Astrocyte (in vitro differentiated cells and primary cell): Measurements from ENCODE around the gene RIOK3. TPM values are rescaled to one million over a fixed set of nuclear protein-coding genes. Genes with fewer than 3 reads are reported as not detected.

Experiments used
- DNase-seq: peaks from one replicate; pipeline ENCODE4 v3.0.0-alpha.2; 2010; ENCODE audit warnings: low read depth
- FAIRE-seq: peaks from 2 replicates; lab custom pipeline; 2011; peaks lifted over from hg19 to GRCh38; lab: Jason Lieb, UNC
- H2AFZ ChIP-seq: 2 replicates; pipeline ENCODE4 v1.6.0; 2012; ENCODE audit warnings: low read depth, low read length, inconsistent platforms
- H3K27ac ChIP-seq: 2 replicates; pipeline ENCODE4 v1.5.1; 2011; ENCODE audit warnings: low read depth, low read length, inconsistent platforms
- H3K27me3 ChIP-seq: 2 replicates; pipeline ENCODE4 v1.6.0; 2011; ENCODE audit warnings: low read length, inconsistent platforms; ENCODE audit not compliant: insufficient read depth
- H3K36me3 ChIP-seq: 2 replicates; pipeline ENCODE4 v1.5.1; 2011; ENCODE audit warnings: low read length, inconsistent platforms; ENCODE audit not compliant: insufficient read depth
- H3K4me1 ChIP-seq: 2 replicates; pipeline ENCODE4 v1.5.1; 2011; ENCODE audit warnings: low read length, inconsistent platforms; ENCODE audit not compliant: insufficient read depth
- H3K4me2 ChIP-seq: 2 replicates; pipeline ENCODE4 v1.6.0; 2012; ENCODE audit warnings: low read length, inconsistent platforms
- H3K4me3 ChIP-seq: 2 replicates; pipeline ENCODE4 v1.5.1; 2011; ENCODE audit warnings: low read depth, mild to moderate bottlenecking, low read length, inconsistent platforms; ENCODE audit not compliant: insufficient read depth
- H3K79me2 ChIP-seq: 2 replicates; pipeline ENCODE4 v1.6.0; 2012; ENCODE audit warnings: mild to moderate bottlenecking, low read length, inconsistent platforms; ENCODE audit not compliant: insufficient read depth
- H3K9ac ChIP-seq: 2 replicates; pipeline ENCODE4 v1.6.0; 2012; ENCODE audit warnings: mild to moderate bottlenecking, low read length, inconsistent platforms
- H3K9me3 ChIP-seq: 2 replicates; pipeline ENCODE4 v1.5.1; 2012; ENCODE audit warnings: low read depth, mild to moderate bottlenecking, low read length, inconsistent platforms; ENCODE audit not compliant: insufficient read depth
- H4K20me1 ChIP-seq: 2 replicates; pipeline ENCODE4 v1.6.0; 2012; ENCODE audit warnings: low read length, inconsistent platforms; ENCODE audit not compliant: insufficient read depth
- H3K27ac Mint-ChIP-seq: one replicate; pipeline ENCODE4 v1.8.0; 2021; ENCODE audit warnings: mild to moderate bottlenecking, mixed read lengths; ENCODE audit not compliant: unreplicated experiment
- H3K27me3 Mint-ChIP-seq: one replicate; pipeline ENCODE4 v1.8.0; 2021; ENCODE audit warnings: low read depth, mixed read lengths; ENCODE audit not compliant: unreplicated experiment
- H3K36me3 Mint-ChIP-seq: one replicate; pipeline ENCODE4 v1.8.0; 2021; ENCODE audit warnings: low read depth, mixed read lengths; ENCODE audit not compliant: unreplicated experiment
- H3K4me1 Mint-ChIP-seq: one replicate; pipeline ENCODE4 v1.8.0; 2021; ENCODE audit warnings: low read depth, mixed read lengths; ENCODE audit not compliant: unreplicated experiment
- H3K4me3 Mint-ChIP-seq: one replicate; pipeline ENCODE4 v1.8.0; 2021; ENCODE audit warnings: mild to moderate bottlenecking, moderate library complexity, mixed read lengths; ENCODE audit not compliant: unreplicated experiment
- H3K9me3 Mint-ChIP-seq: one replicate; pipeline ENCODE4 v1.8.0; 2021; ENCODE audit warnings: mild to moderate bottlenecking, mixed read lengths; ENCODE audit not compliant: unreplicated experiment
- EZH2 ChIP-seq: IDR thresholded peaks from 2 replicates; pipeline ENCODE4 v1.6.1; 2012; ENCODE audit warnings: mild to moderate bottlenecking, low read length, inconsistent platforms; ENCODE audit not compliant: insufficient read depth
- total RNA-seq: library from RNA; stranded (reverse); gene quantifications from 2 replicates; pipeline ENCODE4 v1.2.1, GENCODE V29; 2021
- TF ChIP-seq, protein P1 (sequence below): IDR thresholded peaks from 2 replicates; pipeline ENCODE4 v1.5.1; 2011; ENCODE audit warnings: low read depth, mild to moderate bottlenecking, inconsistent platforms, low read length, moderate library complexity; ENCODE audit not compliant: insufficient read depth

The RIOK3 gene
- total RNA-seq, 1 donor from 2014 or later, result 96.0 TPM

DNA sequence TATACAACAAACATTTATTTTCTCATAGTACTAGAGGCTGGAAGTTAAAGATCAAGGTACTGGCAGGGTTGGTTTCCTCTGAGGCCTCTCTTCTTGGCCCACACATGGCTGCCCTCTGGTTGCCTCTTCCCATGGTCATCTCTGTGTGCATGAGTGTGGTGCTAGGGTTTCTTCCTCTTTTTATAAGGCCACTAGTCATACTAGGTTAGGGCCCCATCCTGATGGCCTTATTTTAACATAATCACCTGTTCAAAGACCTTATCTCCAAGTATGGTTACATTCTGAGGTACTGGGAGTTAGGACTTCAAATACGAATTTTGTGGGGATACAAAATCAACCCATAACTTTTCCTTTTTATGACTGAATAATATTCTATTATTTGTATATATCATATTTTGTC lies 4.8 kb upstream of the RIOK3 start:
- no peak overlapping the region for H3K4me3 Mint-ChIP-seq
- H3K27ac Mint-ChIP-seq, result no peak overlapping the region
- Histone ChIP-seq H3K4me2 (no peak overlapping the region), H2AFZ (no peak overlapping the region), H3K4me3 (no peak overlapping the region), H3K27me3 (peaks cover 4% of the 10 kb centered on the region), H3K36me3 (no peaks in the 10 kb centered on the region), H4K20me1 (no peaks in the 10 kb centered on the region), H3K79me2 (peaks cover 4% of the 10 kb centered on the region), H3K4me1 (peaks cover 5% of the 10 kb centered on the region), H3K27ac (no peak overlapping the region), H3K9ac (no peak overlapping the region), H3K9me3 (no peaks in the 10 kb centered on the region)
- no peak for DNase-seq
- no peaks in the 10 kb centered on the region for H3K36me3 Mint-ChIP-seq
- FAIRE-seq, result no peak
- peaks cover 2% of the 10 kb centered on the region for H3K4me1 Mint-ChIP-seq
- peaks cover 4% of the 10 kb centered on the region for H3K27me3 Mint-ChIP-seq
- no peak for TF ChIP-seq EZH2
- TF ChIP-seq, protein P1, sequence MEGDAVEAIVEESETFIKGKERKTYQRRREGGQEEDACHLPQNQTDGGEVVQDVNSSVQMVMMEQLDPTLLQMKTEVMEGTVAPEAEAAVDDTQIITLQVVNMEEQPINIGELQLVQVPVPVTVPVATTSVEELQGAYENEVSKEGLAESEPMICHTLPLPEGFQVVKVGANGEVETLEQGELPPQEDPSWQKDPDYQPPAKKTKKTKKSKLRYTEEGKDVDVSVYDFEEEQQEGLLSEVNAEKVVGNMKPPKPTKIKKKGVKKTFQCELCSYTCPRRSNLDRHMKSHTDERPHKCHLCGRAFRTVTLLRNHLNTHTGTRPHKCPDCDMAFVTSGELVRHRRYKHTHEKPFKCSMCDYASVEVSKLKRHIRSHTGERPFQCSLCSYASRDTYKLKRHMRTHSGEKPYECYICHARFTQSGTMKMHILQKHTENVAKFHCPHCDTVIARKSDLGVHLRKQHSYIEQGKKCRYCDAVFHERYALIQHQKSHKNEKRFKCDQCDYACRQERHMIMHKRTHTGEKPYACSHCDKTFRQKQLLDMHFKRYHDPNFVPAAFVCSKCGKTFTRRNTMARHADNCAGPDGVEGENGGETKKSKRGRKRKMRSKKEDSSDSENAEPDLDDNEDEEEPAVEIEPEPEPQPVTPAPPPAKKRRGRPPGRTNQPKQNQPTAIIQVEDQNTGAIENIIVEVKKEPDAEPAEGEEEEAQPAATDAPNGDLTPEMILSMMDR, result no peak
- H3K9me3 Mint-ChIP-seq, result no peaks in the 10 kb centered on the region

DNA sequence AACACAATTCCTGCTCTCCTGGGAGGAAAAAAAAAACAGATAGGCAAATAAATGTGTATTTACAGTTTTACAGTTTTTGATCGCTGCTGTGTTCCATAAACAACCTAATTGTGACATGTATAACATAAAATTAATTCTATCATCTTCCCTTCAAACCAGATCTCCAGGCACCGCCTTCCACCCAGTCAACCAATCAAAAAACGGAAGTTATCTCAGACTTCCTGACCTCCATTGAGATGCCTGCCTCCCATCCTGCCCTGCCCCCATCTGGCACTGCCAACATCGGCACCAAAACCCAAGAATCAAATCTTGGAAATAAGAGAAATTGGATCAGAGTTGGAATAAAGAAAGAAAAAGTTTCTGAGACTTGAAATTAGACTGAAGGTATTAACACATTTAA lies 3.1 kb upstream of the RIOK3 start:
- Histone ChIP-seq H3K27ac (no peak overlapping the region), H3K4me1 (peaks cover 10% of the 10 kb centered on the region), H3K36me3 (no peaks in the 10 kb centered on the region), H3K27me3 (peaks cover 4% of the 10 kb centered on the region), H3K4me2 (no peak overlapping the region), H3K9me3 (no peaks in the 10 kb centered on the region), H2AFZ (no peak overlapping the region), H3K4me3 (no peak overlapping the region), H4K20me1 (peaks cover 14% of the 10 kb centered on the region), H3K9ac (no peak overlapping the region), H3K79me2 (peaks cover 21% of the 10 kb centered on the region)
- DNase-seq (no peak), FAIRE-seq (no peak)
- Mint-ChIP-seq H3K4me3 (no peak overlapping the region), H3K27ac (no peak overlapping the region), H3K27me3 (peaks cover 4% of the 10 kb centered on the region), H3K9me3 (no peaks in the 10 kb centered on the region), H3K36me3 (peaks cover 5% of the 10 kb centered on the region), H3K4me1 (peaks cover 2% of the 10 kb centered on the region)
- TF ChIP-seq, protein P1, result no peak
- no peak for TF ChIP-seq EZH2

DNA sequence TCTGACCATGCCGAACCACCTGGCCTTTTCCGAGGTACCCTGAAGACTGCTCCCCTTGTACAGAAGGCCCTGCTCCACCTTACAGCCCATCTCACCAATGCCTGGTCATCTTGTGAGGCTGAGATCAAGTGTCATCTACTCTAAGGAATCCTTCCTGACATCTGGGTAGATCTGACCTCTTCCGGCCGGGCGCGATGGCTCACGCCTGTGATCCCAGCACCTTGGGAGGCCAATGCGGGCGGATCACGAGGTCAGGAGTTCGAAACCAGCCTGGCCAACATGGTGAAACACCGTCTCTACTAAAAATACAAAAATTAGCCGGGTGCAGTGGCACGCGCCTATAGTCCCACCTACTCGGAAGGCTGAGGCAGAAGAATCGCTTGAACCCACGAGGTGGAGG lies 2.1 kb upstream of the RIOK3 start:
- TF ChIP-seq EZH2, result no peak
- TF ChIP-seq, protein P1, result no peak
- FAIRE-seq, result no peak
- H3K27me3 Mint-ChIP-seq, result peaks cover 4% of the 10 kb centered on the region

More for the DNA sequence above, 2.1 kb upstream of the RIOK3 start:
- peaks cover 2% of the 10 kb centered on the region for H3K4me1 Mint-ChIP-seq
- H3K9me3 ChIP-seq, result no peaks in the 10 kb centered on the region
- no peak overlapping the region for H3K4me3 Mint-ChIP-seq
- peaks cover 4% of the 10 kb centered on the region for H3K27me3 ChIP-seq
- H3K4me1 ChIP-seq, result peaks cover 11% of the 10 kb centered on the region
- H3K9me3 Mint-ChIP-seq, result no peaks in the 10 kb centered on the region
- no peak overlapping the region for H3K4me2 ChIP-seq
- DNase-seq, result no peak
- H4K20me1 ChIP-seq, result peaks cover 21% of the 10 kb centered on the region
- no peak overlapping the region for H3K4me3 ChIP-seq
- H3K9ac ChIP-seq, result no peak overlapping the region
- peaks cover 31% of the 10 kb centered on the region for H3K79me2 ChIP-seq
- H2AFZ ChIP-seq, result no peak overlapping the region
- H3K27ac ChIP-seq, result no peak overlapping the region
- no peak overlapping the region for H3K27ac Mint-ChIP-seq
- H3K36me3 Mint-ChIP-seq, result peaks cover 5% of the 10 kb centered on the region
- no peaks in the 10 kb centered on the region for H3K36me3 ChIP-seq
